ENCODE results near the gene PTPRT.

- TF ChIP-seq CTCF (IDR thresholded peaks at IDR 0.05) (no peak), POLR2A (IDR thresholded peaks at IDR 0.05) (no peak)
Measured at GRCh38 chr20:42406826-42407225, 782.9 kb downstream of the PTPRT start.
